ENCODE measurements around the gene ADCY5.

Gene ADCY5

DNA sequence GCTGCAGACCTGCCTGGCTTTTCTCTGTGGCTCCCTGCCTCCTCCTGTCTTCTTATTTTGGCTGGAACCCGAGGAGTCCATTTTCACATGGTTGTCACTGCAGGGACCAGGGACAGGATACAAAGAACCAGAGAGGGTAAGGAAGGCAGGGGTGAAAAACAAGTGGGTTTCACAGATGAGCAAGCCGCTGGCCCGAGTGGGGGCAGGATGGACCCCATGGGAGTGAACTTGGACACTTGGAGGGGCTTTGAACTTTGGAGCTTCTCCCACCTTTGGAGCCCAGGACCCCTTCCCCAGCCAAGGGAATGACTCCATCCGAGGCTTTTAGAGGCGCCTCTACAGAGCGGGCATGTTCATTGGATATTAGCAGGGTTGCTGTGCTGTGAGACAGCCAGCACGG, 26.9 kb upstream of the ADCY5 start:
- TF ChIP-seq, protein P1, sequence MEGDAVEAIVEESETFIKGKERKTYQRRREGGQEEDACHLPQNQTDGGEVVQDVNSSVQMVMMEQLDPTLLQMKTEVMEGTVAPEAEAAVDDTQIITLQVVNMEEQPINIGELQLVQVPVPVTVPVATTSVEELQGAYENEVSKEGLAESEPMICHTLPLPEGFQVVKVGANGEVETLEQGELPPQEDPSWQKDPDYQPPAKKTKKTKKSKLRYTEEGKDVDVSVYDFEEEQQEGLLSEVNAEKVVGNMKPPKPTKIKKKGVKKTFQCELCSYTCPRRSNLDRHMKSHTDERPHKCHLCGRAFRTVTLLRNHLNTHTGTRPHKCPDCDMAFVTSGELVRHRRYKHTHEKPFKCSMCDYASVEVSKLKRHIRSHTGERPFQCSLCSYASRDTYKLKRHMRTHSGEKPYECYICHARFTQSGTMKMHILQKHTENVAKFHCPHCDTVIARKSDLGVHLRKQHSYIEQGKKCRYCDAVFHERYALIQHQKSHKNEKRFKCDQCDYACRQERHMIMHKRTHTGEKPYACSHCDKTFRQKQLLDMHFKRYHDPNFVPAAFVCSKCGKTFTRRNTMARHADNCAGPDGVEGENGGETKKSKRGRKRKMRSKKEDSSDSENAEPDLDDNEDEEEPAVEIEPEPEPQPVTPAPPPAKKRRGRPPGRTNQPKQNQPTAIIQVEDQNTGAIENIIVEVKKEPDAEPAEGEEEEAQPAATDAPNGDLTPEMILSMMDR (IDR thresholded peaks at IDR 0.05) = no peak

DNA sequence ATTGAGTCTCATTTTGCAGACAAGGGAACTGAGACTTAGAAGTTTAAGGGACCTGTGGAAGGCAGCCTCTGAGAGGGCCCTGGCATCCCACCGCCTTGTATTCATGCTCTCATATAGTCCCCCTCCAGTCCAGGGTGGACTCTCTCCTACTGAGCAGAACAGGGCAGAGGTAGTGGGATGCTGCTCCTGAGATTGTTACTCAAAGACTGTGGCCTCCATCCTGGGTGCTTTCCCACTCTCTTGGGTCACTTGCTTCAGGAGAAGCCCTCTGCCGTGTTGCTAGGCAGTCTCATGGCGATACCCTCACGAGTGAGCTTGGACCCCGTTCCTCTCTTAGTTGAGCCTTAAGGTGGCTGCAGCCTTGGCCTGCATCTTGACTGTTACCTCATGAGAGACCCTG, 22.2 kb upstream of the ADCY5 start:
- TF ChIP-seq, protein P1 (IDR thresholded peaks at IDR 0.05) = no peak

DNA sequence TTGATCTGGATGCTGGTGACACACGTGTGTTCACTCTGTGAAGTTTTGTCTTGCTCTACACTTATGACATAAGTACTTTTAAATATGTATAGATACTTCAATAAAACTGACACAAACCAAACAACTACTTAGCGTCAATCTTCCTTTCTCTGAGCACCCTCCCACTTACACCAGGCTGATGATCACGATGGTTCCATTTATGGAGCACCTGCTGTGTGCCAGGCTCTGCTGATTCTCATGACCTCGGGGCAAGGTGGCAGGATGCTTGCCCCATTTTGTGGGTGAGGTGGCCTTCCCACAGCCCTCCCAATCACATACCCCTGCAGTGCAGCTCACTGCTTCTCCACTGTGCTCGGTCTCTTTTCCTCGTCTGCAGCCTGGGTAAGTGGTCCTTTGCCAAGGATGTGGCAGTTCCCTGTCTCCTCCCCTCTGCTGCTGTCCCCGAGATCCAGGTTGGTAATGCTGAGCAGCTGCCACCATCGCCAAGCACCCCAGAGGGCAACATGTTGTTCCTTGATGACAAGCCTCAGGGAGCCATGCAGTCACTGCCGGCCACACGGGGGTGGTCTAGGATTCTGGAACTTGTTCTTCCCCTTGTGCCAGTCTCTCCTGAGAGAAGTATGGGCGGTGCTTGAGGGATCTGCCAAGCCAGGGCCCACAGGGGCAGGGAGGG, 20.6 kb upstream of the ADCY5 start:
- TF ChIP-seq, protein P1 (IDR thresholded peaks at IDR 0.05) = no peak

DNA sequence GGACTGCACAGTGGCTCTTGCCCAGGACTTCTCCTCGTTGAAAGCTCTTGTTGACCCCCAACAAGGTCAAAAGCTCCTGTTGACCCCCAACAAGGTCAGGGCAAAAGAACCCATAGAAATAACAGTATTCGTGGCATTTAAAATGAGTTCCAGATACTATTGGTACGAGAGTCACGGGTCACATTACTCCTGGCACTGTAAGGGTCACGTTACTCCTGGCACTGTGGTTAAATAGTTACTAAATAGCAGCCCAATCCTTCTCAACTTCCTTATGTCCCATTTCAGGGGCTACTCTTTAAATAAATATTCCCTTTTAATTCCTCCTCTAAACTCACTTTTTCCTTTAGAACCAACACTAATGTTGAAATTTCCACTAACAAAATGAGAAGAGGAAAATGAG, 18.2 kb upstream of the ADCY5 start:
- TF ChIP-seq, protein P1 (IDR thresholded peaks at IDR 0.05) = no peak

DNA sequence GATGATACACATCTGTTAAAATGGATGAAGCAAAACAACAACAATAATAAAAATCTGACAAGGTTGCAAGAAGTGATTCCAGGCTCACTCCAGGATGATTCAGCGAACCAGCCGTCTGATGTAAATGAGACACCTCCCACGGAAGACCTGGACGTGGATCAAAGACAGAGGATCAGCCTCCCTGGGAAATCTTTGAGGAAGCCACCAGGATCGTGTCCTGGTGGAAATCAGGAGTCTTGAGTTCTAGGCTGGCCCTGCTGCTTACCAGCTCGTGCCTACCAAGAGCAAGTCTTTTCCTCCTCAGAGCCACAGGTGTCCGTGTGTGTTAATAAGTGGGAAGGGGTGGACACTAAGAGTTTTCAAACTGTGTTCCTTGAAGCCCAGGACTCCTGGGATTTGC, 15.3 kb upstream of the ADCY5 start:
- TF ChIP-seq, protein P1 (IDR thresholded peaks at IDR 0.05) = no peak

DNA sequence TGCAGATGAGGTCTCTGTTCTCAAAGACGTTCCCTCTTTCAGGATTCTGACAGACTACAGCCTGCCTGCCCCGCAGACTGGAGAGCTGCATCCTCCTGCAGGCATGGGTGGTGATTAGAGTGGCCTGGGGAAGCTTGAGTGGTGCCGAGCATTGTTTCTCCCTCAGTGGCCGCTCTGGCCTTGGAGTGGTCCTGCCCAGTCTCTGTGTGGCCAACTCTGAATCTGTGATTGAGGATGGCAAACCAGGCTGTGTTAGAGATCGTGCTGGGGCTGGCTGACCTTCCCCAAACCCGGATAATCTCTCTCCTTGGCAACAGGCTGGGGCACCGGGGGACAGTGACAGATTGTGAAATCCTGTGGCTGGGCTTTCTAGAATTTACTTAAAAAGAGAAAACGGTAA, 11.0 kb upstream of the ADCY5 start:
- TF ChIP-seq, protein P1 (IDR thresholded peaks at IDR 0.05) = no peak

DNA sequence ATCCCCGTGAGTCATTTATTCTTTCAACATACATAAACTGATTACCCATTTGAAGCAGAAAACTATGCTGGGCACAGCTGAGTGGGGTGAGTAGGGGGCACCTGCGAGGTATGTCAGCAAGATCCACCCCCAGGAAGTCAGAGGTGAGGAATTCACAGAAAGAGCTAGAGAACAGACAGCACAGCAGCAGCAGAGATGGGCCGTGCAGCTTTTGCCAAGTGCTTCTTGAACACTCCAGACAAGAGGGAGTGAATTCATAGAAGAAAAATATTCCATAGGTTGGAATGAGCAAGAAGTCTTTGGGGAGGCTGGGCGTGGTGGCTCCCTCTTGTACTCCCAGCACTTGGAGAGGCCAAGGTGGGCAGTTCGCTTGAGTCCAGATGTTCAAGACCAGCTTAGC, 9.4 kb upstream of the ADCY5 start:
- TF ChIP-seq, protein P1 (IDR thresholded peaks at IDR 0.05) = no peak

DNA sequence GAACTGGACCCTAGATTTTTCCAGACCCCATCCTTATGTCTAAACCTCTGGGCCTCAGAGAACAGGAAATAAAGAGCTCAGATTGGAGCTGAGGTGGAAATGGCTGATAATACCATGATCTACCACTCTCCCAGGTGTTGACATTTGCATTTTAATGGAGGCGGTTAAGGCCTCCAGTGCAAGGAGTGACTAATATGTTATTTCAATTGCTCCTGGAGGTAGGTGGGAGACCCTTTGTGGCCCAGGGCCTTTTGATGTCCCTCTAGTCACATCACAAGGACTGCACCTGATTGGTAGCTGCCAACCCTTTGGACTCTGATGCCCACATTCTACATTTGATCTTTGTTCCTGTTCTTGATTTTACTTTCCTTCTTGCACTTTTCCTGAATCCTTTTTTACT, 9.0 kb upstream of the ADCY5 start:
- TF ChIP-seq, protein P1 (IDR thresholded peaks at IDR 0.05) = no peak
